HuH-7 (cell line): ENCODE results near the gene FADS6.
A peak's percentile ranks its signal among the peaks of the same experiment; 100 is the strongest.

ENCODE experiments used
- DNase-seq: peaks from one replicate; pipeline ENCODE4 v3.0.0; 2011; ENCODE audit warnings: low spot score

Gene FADS6, protein sequence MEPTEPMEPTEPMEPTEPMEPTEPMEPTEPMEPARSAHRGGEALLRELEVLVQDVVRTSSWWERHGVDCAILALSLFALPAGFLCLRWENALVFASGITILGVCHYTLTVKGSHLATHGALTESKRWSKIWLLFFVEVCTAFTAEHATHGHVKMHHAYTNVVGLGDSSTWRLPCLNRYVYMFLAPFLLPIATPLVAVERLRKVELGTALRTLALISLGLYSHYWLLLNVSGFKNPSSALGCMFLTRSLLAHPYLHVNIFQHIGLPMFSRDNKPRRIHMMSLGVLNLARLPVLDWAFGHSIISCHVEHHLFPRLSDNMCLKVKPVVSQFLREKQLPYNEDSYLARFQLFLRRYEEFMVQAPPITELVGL

DNA sequence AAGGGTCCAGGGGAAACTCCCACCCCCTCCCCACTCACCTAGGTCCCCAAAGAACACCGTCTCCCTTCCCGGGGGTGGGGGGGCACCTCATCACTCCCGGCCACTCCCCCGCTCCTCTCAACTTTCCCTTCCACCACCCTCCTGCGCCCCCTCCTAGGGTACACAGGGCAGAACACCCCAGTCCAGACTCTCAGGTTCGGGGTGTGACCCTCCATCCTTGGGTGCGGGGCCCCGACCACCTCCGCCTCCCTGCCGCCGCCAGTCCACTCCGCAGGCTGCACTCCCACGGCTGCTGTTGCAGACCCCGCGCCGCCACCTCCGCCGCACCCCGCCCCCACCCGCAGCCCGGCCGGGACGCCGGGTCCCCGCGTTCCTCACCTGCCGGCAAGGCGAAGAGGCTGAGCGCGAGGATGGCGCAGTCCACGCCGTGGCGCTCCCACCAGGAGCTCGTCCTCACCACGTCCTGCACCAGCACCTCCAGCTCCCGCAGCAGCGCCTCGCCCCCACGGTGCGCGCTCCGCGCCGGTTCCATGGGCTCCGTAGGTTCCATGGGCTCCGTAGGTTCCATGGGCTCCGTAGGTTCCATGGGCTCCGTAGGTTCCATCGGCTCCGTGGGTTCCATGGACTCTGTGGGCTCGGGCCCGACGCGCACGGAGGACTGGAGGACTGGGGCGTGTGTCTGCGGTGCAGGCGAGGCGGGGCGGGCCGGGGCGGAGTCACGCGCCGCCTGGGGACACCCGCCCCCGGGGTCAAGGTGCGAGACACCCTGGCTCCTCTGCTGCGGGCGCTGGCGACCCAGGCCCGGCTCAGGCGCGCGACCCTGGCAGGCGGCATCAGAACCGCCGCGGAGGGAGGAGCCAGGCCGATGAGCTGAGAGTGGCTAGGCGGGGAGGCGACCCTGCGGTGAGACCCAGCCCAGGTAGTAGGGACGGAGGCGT is at the start of gene FADS6:
Gene FADS6, minus strand, starts transcription at position 660 of the 938 bp plus-strand sequence. Its CDS starts 38 bp downstream, at position 622.
- DNase-seq, result peak; percentile 87

DNA sequence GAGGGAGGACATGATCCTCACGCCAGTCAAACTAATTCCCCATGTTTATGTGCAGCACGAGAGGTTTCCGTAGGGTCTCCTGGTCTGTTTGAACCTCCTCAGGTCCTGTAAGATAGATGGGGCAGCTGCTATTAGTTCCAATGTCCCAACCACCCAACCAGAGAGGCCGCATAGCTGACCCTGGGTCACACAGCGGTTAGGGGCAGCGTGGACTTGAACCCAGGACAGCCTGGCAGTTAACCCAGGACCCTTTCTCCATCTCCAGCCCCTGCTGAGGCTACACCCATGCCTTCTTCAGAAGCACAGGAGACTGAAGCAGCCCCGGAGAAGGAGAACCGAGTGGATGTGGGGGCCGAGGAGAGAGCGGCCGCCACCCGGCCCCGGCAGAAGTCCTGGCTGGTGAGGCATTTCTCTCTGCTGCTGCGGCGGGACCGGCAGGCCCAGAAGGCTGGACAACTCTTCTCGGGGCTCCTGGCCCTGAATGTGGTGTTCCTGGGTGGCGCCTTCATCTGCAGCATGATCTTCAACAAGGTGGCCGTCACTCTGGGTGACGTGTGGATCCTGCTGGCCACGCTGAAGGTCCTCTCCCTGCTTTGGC is 47.8 kb upstream of the FADS6 start:
- DNase-seq, result no peak

DNA sequence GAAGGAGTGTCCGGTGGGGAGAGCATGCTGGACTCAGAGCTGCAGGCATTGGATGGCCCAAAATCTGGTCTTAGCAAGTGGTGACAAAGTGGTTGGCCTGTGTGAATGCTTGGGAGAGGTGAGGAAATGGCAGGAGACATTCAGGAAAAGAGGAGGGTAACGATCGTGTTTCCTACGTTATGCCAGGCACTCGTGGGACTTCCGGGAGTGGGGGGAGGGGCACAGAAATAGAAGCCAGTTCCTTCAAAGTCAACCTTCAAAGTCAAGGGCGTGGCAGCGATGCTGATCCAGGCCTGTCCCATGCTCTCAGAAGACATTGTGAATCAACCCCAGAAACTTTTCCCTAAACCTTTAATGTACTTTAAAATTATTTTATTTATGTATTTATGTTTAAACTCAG is 46.1 kb upstream of the FADS6 start:
- no peak for DNase-seq

DNA sequence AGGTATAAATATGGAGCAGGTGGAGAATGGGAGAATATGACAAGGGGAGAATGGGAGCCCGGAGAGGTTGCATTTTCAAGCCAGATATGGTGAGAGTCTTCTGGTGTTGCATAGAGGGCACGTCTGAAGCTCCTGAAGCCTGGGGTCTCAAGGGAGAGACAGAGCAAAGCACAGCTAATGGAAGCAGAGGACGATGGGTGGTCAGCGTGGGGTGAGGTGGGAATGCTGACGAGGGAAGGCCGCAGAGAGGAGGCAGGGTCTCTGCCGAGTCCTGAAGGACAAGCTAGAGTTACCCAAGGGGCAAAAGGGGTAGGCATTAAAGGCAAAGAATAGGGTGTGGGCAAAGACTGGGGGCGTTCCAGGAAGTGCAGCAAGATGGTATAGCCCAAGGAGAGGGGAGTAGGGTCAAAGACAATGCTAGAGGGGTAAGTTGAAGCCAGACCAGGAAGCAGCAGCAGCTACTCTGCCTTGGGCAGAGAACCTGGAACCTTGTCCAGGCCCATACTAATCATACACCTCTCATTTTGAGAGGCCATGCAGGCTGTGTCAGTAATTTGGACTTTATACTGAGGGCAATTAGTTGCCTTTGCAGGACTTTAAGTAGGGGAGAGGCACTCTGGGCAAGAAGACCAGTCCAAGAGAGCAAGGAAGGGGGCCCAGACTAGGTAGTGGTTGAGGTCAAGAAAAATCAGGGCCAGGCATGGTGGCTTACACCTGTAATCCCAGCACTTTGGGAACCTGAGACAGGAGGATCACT is 44.9 kb upstream of the FADS6 start:
- DNase-seq, result no peak

DNA sequence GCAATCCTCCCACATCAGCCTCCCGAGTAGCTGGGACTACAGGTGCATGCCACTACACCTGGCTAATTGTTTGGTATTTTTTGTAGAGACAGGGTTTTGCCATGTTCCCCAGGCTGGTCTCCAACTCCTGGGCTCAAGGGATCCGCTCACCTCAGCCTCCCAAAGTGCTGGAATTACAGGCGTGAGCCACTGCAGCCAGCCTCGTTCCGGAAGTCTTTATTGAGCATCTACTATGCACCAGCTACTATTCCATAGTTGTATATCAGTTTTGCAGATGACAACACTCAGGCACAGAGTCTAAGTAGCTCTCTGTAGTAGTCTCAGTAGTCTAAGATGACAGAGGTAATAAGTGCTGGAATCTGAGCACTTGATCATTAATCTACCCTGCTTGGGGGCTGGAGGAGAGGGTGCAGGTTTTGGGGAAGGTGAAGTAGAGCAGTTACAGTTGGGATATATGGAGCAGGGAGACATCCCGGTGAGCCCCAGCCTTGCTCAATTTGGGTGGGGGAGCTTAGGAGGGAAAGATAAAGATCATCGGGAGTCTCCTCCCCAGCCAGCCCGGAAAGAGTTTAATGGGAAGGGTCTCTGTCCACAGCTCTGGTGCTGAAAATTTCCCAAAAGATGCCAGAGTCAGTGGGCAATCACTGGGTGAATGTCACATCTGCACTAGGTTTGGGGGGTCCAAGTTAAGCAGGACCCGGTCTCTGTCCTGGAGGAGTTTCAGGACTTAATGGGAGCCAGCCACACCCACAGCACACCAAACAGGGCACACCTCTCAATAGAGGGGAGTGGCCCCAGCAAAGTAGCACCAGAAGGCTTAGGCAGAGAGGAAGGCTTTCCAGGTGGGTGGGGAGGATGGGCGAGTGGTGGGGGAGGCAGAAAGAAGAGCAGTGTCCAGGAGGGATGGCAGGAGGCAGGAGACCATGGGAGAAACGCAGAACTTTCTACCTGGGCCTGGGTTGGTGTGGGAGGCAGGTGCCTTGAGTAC is 43.9 kb upstream of the FADS6 start:
- DNase-seq, result no peak

DNA sequence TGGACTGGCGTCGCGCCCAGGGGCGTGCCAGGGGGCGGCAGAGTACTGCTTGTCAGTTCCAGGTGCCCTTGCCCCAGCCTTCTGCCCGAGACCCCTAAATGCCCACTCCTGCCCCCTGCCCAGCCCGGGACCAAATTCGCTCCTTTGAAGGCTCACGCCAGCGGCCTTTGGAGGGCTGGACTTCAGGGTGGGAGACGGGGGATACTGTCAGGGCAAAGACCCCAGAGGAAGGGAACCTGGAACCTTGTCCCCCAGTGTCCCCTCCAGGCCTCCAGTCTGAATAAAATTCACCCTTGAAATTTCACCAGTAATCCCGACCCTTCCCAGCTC is 43.0 kb upstream of the FADS6 start:
- DNase-seq, result no peak

DNA sequence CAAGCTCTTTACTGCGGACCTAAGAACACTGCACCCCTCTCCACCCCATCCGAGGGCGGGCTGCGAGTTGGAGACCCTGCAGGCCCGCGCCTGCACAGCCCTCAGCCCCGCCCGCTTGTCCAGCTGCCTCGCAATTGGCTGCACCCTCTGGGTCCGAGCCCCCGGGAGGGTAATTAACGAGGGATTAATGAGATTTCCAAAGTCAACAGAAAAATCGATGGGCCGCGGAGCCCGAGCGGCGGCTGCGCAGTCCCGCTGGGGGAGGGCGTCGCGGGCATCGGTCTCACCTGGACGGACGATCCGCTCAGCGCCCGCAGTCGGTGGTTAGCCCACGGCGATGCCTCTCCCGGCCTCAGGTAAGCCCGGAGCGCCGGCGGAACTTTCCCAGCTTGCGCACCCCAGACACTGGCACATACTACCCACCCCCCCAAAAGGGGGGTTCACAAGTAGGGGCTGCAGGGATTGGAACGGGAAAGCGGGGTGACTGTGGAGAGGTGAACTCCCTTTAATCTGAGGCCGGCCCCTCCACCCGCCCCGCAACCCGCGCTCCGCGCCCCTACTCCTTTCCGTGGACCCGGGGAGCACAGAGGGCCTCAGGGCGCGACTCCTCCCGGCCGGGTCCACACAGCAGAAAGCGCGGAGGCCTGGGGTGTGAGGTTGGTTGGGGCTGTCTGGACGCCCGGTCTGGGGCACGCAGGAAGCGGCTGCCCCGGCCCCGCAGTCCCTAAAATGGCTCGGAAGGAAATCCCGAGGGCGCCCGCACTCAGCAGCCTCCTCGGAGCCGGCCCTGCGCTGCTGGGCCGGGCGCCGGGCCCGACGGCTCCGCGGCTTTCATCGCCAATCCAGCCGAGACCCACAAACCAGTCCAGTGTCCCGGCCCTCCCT is 42.4 kb upstream of the FADS6 start, which contains the start of gene OTOP3:
Gene OTOP3, plus strand, starts transcription at position 314 of the 885 bp plus-strand sequence. Its CDS starts 24 bp downstream, at position 338.
- DNase-seq, result no peak

DNA sequence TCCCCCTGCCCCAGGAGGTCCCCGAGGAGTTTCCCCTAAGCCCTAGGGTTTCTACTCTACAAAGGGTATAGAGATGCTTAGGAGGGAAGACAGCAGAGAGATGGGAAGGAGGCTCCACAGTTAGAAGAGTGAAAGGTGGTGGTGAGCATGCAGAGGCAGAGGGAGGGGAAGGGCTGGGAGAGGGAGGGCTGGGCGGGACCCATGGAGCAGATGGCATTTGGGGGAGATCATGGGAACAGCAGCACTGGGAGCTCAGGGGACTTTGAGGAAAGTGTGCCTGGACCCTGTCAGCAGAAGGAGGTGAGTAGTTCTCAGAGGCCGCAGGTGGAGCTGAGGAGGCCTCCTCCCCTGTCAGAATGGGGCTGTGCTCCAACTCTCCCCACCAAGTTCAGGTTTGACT is 41.6 kb upstream of the FADS6 start:
- DNase-seq, result no peak

DNA sequence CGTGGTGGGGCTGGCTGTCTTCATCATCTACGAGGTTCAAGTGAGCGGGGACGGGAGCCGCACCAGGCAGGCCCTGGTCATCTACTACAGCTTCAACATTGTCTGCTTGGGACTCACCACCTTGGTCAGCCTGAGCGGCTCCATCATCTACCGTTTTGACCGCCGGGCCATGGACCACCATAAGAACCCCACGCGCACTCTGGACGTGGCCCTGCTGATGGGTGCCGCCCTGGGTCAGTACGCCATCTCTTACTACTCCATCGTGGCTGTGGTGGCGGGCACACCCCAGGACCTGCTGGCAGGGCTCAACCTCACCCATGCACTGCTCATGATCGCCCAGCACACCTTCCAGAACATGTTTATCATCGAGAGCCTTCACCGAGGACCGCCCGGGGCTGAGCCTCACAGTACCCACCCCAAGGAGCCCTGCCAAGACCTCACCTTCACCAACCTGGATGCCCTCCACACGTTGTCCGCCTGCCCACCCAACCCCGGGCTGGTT is 37.2 kb upstream of the FADS6 start:
- no peak for DNase-seq

DNA sequence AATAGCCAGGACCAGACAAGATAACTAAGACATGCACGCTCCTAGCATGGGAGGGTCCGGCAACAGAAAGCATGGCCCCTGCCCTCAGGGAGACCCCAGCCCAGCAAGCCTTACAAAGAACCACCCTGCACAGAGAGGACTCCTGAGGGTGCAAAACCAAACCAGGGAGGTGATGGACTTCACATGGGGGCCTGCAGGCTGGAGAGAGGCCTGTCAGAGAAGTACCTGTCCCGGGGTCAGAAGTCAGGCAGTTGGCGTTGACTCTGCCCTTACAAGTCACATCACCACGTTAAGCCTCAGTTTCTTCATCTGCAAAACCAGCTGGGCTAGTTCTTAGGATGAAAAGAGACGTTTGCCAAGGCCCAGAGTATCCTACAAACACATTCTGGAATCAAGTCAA is 35.4 kb upstream of the FADS6 start:
- no peak for DNase-seq

DNA sequence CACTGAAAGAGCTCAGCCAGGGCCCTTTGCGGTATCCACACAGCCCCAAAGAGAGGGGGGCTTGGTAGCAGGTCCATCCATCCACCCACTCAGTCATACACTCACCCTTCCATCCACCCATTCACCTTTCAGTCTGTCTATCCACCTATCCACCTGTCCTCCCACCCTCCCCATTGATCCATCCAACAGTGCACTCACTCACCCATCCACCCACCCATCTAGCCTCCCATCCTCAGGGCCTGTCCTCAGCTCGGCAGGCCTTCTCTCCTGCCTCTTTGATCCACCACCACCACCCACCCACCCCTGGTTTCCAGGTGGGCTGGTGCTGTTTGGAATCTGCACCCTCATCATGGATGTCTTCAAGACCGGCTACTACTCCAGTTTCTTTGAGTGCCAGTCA is 31.8 kb upstream of the FADS6 start:
- DNase-seq, result no peak

DNA sequence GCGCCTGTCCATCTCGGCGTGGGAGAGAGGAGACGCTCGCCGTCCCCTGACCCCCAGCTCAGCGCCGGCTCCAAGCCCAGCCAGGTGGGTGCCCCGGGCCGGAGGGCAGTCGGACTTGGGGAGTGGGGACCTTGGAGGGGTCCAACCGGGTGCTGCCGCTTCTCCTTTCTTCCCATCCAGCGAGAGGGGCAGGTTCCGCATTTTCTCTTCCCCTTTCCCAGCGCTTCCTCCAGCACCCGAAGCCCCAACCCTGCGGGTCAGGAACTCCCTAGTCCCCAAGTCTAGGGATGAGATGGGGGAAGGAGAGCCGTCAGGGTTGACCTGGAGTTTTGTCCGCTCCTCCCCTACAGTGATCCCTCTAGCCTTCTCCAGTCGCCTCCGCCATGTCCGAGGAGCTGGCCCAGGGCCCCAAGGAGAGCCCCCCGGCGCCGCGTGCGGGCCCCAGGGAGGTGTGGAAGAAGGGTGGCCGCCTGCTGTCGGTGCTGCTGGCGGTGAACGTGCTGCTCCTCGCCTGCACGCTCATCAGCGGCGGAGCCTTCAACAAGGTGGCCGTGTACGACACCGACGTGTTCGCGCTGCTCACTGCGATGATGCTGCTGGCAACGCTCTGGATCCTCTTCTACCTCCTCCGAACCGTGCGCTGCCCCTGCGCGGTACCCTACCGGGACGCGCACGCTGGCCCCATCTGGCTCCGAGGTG is 31.0 kb upstream of the FADS6 start, which contains the start of gene OTOP2:
Gene OTOP2, plus strand, starts transcription at position 24 of the 699 bp plus-strand sequence. Its CDS starts 360 bp downstream, at position 384.
- DNase-seq, result no peak

DNA sequence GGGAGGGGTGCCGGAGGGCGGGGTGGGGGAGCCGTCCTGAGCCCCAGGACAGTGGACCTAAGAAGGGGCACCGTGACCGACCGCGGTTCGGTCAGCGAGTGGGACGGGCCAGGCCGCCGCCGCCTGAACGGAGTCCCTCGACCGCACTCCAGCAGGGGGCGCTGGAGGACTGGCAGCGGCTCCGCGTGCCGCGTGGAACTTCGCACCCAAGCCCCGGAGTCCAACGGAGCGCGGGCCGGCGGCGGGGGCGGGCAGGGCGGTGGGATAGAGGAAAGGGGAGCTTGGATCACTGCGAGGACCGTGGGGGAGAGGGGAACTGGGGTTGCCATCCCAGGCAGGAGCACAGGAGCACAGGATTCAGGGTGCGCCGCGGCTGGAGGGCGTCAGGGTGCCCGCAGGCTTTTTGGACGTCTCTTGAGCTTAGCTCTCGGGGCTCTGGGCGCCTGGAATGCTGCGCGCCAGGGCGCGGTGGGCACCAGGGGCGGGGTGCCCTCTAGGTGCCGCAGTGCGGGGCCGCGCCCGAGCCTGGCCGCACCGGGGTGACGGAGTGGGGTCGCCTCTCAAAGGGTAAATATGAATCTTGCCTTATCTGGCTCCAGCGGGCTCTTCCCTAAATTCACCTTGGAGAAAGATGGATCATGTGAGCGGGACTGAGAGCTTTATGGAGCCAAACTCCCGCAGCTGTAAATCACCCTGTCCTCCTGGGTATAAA is 30.3 kb upstream of the FADS6 start:
- peak; percentile 95 for DNase-seq

DNA sequence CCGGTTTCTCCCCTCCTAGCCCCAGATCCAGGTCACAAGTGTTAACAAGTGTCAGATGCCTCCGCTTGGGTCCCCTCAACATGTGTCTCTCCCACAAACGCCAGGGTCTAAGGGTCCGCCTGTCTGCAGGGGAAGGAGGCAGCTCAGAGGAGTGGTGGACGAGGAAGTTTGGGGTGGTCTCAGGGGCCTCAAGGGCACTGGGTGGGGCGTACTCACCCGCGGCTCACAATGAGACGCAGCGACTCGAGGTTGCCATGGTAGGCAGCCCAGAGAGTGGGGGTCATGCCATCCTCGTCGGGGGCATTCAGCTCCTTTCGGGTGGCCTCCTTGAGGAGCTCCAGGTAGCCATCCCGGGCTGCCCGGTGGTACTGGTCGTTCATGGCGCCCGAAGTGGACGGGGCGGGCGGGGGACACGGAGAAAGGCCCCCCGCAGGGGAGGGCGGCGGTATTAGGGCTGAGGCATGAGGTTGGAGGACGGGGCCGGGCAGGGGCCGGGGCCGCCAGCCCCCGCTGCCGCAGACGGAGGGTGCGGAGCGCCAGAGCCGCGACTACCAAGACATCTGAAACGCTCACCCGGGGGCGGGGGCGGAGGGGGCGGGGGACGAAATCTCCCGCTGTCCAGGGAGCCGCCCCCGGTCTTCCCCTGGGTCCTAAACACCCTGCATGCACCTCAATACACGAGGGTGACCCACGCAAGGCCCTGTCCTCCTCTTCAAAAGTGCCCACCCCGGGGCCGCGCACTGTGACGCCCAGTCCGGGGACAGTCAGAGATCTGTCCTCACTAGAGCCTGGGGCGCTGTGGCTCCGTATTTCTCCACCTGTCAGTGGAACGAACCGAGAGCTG is 29.5 kb upstream of the FADS6 start, which contains the start of gene USH1G:
Gene USH1G, minus strand, starts transcription at position 562 of the 844 bp plus-strand sequence. Its CDS starts 182 bp downstream, at position 380.
- DNase-seq, result peak; percentile 79

DNA sequence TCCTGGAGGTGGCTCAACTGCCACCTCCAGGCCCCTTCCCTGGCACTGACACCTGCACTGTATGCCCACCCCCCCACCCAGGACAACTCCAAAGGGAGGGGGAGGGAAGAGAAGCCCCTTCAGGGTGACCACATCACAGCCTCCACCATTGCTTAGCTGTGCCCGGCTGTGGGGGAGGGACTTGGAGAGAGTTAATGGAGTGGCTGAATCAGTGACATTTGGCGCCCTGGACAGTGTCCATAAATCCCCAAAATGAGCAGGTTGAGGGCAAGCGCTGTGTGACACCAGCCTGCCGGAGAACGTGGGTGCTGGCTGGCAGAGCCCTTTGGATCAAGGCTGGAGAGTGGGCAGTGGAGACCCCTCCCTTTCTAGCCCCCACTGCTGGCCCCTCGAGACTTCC is 28.7 kb upstream of the FADS6 start:
- DNase-seq, result no peak

DNA sequence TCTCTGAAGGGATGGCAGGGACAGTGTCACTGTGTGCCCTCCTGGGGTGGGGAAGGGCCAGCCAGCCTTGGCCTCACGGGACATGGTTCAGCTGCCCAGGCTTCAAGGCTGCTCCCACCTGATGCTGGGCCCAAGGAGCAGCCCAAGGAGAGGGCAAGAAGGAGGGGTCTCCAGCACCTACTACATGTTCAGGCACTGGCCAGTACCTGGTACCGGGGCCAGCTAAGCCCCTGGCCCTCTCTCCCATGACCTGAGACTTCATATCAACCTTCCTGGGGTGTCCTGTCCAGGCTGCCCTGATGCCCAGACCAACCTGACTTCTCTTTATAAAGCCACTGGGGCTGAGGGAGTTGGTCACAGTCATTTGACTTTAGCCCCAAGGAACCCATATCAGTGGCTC is 28.3 kb upstream of the FADS6 start:
- no peak for DNase-seq
